GM12891 (cell line): ENCODE measurements around the gene SLC16A8.

Source experiments
- PAX5 ChIP-seq: IDR thresholded peaks from 2 replicates; pipeline ENCODE4 v1.6.1; 2011; ENCODE audit warnings: low read length, moderate library complexity, mild to moderate bottlenecking; ENCODE audit not compliant: insufficient read depth, severe bottlenecking
- POLR2A ChIP-seq: IDR thresholded peaks from 2 replicates; pipeline ENCODE4 v1.6.1; 2011; ENCODE audit warnings: low read depth, low read length, control low read depth
- POLR2AphosphoS5 ChIP-seq: IDR thresholded peaks from 2 replicates; pipeline ENCODE4 v1.6.1; 2011; ENCODE audit warnings: low read depth, low read length, control low read depth
- POU2F2 ChIP-seq: IDR thresholded peaks from 2 replicates; pipeline ENCODE4 v1.6.1; 2011; ENCODE audit warnings: low read depth, mild to moderate bottlenecking, control low read depth, low read length, moderate library complexity
- SPI1 ChIP-seq: IDR thresholded peaks from 2 replicates; pipeline ENCODE4 v1.6.1; 2011; ENCODE audit warnings: low read depth, low read length, control low read depth
- TAF1 ChIP-seq: IDR thresholded peaks from 2 replicates; pipeline ENCODE4 v1.6.1; 2011; ENCODE audit warnings: low read depth, low read length, control low read depth

- TF ChIP-seq PAX5 (peak; percentile 14), POLR2AphosphoS5 (no peak), POLR2A (no peak), SPI1 (no peak), TAF1 (no peak), POU2F2 (no peak)
Observed at GRCh38 chr22:38081941-38082828, 1.8 kb downstream of the SLC16A8 start.
